ENCODE measurements around the gene GDPD3.

The GDPD3 gene

GRCh38 chr16:30149250-30149930, 36.1 kb upstream of the GDPD3 start:
- no peak overlapping the region for H3K27ac ChIP-seq
- intact Hi-C loops (cut with DNase I; ENCODE audit: low total_unique reads): no loop called here
- H3K27me3 ChIP-seq: no peaks in the 10 kb centered on the region
- no peak overlapping the region for H3K4me3 ChIP-seq
- no peaks in the 10 kb centered on the region for H3K4me1 ChIP-seq
- peaks cover 0 to 7% (median 0%) of the 10 kb centered on the region in 3 donors for H3K9me3 ChIP-seq
- no peak for TF ChIP-seq CTCF (IDR thresholded peaks at IDR 0.05)
- H3K36me3 ChIP-seq: no peaks in the 10 kb centered on the region
- DNase-seq: no peak

- intact Hi-C loops (cut with DNase I; ENCODE audit: low total_unique reads): no loop called here
- Histone ChIP-seq H3K27me3 (no peaks in the 10 kb centered on the region), H3K4me3 (no peak overlapping the region), H3K4me1 (no peaks in the 10 kb centered on the region), H3K9me3 (peaks cover 0 to 7% (median 0%) of the 10 kb centered on the region in 3 donors), H3K27ac (no peak overlapping the region), H3K36me3 (no peaks in the 10 kb centered on the region)
- TF ChIP-seq CTCF (IDR thresholded peaks at IDR 0.05): no peak
- DNase-seq: no peak
Observed at GRCh38 chr16:30147843-30148510, 34.6 kb upstream of the GDPD3 start.

- TF ChIP-seq CTCF (IDR thresholded peaks at IDR 0.05): no peak
- H3K4me1 ChIP-seq: no peaks in the 10 kb centered on the region
Observed at GRCh38 chr16:30145657-30146056, 32.3 kb upstream of the GDPD3 start.

GRCh38 chr16:30144917-30145316, 31.6 kb upstream of the GDPD3 start:
- no peak overlapping the region for H3K4me3 ChIP-seq
- no peaks in the 10 kb centered on the region for H3K27me3 ChIP-seq
- H3K36me3 ChIP-seq: no peaks in the 10 kb centered on the region
- H3K4me1 ChIP-seq: no peaks in the 10 kb centered on the region
- no peak for TF ChIP-seq CTCF (IDR thresholded peaks at IDR 0.05)
- H3K27ac ChIP-seq: no peak overlapping the region
- H3K9me3 ChIP-seq: peaks cover 0 to 7% (median 0%) of the 10 kb centered on the region in 3 donors
- DNase-seq: no peak
- intact Hi-C loops (cut with DNase I; ENCODE audit: low total_unique reads): no loop called here

More at GRCh38 chr16:30145657-30146056, 32.3 kb upstream of the GDPD3 start:
- intact Hi-C loops (cut with DNase I; ENCODE audit: low total_unique reads): no loop called here
- H3K4me3 ChIP-seq: no peak overlapping the region
- H3K27me3 ChIP-seq: no peaks in the 10 kb centered on the region
- peaks cover 0 to 7% (median 0%) of the 10 kb centered on the region in 3 donors for H3K9me3 ChIP-seq
- DNase-seq: no peak
- H3K27ac ChIP-seq: no peak overlapping the region
- H3K36me3 ChIP-seq: no peaks in the 10 kb centered on the region

- DNase-seq: no peak
- H3K4me3 ChIP-seq: no peak overlapping the region
- intact Hi-C loops (cut with DNase I; ENCODE audit: low total_unique reads): no loop called here
- no peaks in the 10 kb centered on the region for H3K4me1 ChIP-seq
- no peak overlapping the region for H3K27ac ChIP-seq
- peaks cover 0 to 3% (median 0%) of the 10 kb centered on the region in 3 donors for H3K9me3 ChIP-seq
- no peak for TF ChIP-seq CTCF (IDR thresholded peaks at IDR 0.05)
- no peaks in the 10 kb centered on the region for H3K27me3 ChIP-seq
- H3K36me3 ChIP-seq: no peaks in the 10 kb centered on the region
Observed at GRCh38 chr16:30144017-30144416, 30.7 kb upstream of the GDPD3 start.
